Neural cell (in vitro differentiated cells): Measurements from ENCODE around the gene RASEF. TPM values are rescaled to one million over a fixed set of nuclear protein-coding genes. Genes with fewer than 3 reads are reported as not detected.

Experiments
- H2AFZ ChIP-seq: fragments of 200-600, 300-800 bp; sonication (generic), shearing (Covaris generic); 2 replicates; pipeline ENCODE4 v1.6.0; 2014; ENCODE audit warnings: low read depth, mild to moderate bottlenecking, antibody characterized with exemption, low read length, moderate library complexity
- H3F3A ChIP-seq: fragments of 200-600 bp; shearing (Covaris generic); 2 replicates; pipeline ENCODE4 v1.6.1; 2016; ENCODE audit warnings: mild to moderate bottlenecking, moderate library complexity, mixed read lengths, antibody characterized with exemption, low read length; ENCODE audit not compliant: insufficient read depth, poor library complexity, severe bottlenecking
- H3K27ac ChIP-seq: fragments of 200-600, 300-800 bp; sonication (generic), shearing (Covaris generic); 2 replicates; pipeline ENCODE4 v1.5.1; 2014; ENCODE audit warnings: mild to moderate bottlenecking, low read length, moderate library complexity
- H3K27me3 ChIP-seq: fragments of 300-800, 200-600 bp; sonication (generic), shearing (Covaris generic); 2 replicates; pipeline ENCODE4 v1.6.0; 2014; ENCODE audit warnings: mild to moderate bottlenecking, low read depth, low read length, moderate library complexity; ENCODE audit not compliant: insufficient read depth
- H3K36me3 ChIP-seq: fragments of 300-800, 200-600 bp; sonication (generic), shearing (Covaris generic); 2 replicates; pipeline ENCODE4 v1.5.1; 2014; ENCODE audit warnings: mild to moderate bottlenecking, antibody characterized with exemption, low read length, moderate library complexity; ENCODE audit not compliant: insufficient read depth
- H3K4me2 ChIP-seq: fragments of 300-800, 200-600 bp; sonication (generic), shearing (Covaris generic); 2 replicates; pipeline ENCODE4 v1.6.0; 2014; ENCODE audit warnings: mild to moderate bottlenecking, low read length
- H3K4me3 ChIP-seq: fragments of 300-800, 200-600 bp; sonication (generic), shearing (Covaris generic); 2 replicates; pipeline ENCODE4 v1.5.1; 2014; ENCODE audit warnings: mild to moderate bottlenecking, low read length, moderate library complexity
- H3K79me2 ChIP-seq: fragments of 200-600 bp; shearing (Covaris generic); replicated peaks from 2 replicates; pipeline ENCODE4 v1.6.0; 2014; ENCODE audit warnings: mild to moderate bottlenecking, low read length, moderate library complexity; ENCODE audit not compliant: insufficient read depth
- H3K9ac ChIP-seq: fragments of 300-800, 200-600 bp; sonication (generic), shearing (Covaris generic); 2 replicates; pipeline ENCODE4 v1.6.1; 2016; ENCODE audit warnings: mild to moderate bottlenecking, low read length, mixed read lengths
- H3K9me2 ChIP-seq: fragments of 200-600 bp; shearing (Covaris generic); 2 replicates; pipeline ENCODE4 v1.6.1; 2016; ENCODE audit warnings: mild to moderate bottlenecking, low read length, mixed read lengths; ENCODE audit not compliant: insufficient read depth
- H3K9me3 ChIP-seq: fragments of 200-600, 300-800 bp; sonication (generic), shearing (Covaris generic); 2 replicates; pipeline ENCODE4 v1.6.1; 2016; ENCODE audit warnings: mild to moderate bottlenecking, mixed run types, low read length, moderate library complexity, mixed read lengths
- H4K20me1 ChIP-seq: fragments of 200-600 bp; shearing (Covaris generic); 2 replicates; pipeline ENCODE4 v1.6.1; 2016; ENCODE audit warnings: mild to moderate bottlenecking, mixed run types; ENCODE audit not compliant: insufficient read depth
- EP300 ChIP-seq: fragments of 450-650 bp; conservative IDR thresholded peaks from 2 replicates; pipeline ENCODE4 v1.6.1; 2014; ENCODE audit warnings: antibody characterized with exemption, mild to moderate bottlenecking, moderate library complexity; ENCODE audit not compliant: poor library complexity, severe bottlenecking
- EZH2 ChIP-seq: fragments of 200-600, 300-800 bp; shearing (Covaris generic), sonication (generic); IDR thresholded peaks from 2 replicates; pipeline ENCODE4 v1.6.1; 2014; ENCODE audit warnings: antibody characterized with exemption, low read length, borderline replicate concordance, mild to moderate bottlenecking; ENCODE audit not compliant: insufficient read depth, poor library complexity, severe bottlenecking
- MXI1 ChIP-seq: fragments of 450-650 bp; conservative IDR thresholded peaks from 2 replicates; pipeline ENCODE4 v1.6.1; 2014; ENCODE audit warnings: antibody characterized with exemption, mild to moderate bottlenecking; ENCODE audit not compliant: poor library complexity, severe bottlenecking
- POLR2AphosphoS5 ChIP-seq: IDR thresholded peaks from 2 replicates; pipeline ENCODE4 v1.6.1; 2012
- RAD21 ChIP-seq: fragments of 450-650 bp; conservative IDR thresholded peaks from 2 replicates; pipeline ENCODE4 v1.6.1; 2014; ENCODE audit warnings: antibody characterized with exemption, mild to moderate bottlenecking, moderate library complexity
- SMC3 ChIP-seq: fragments of 450-650 bp; conservative IDR thresholded peaks from 2 replicates; pipeline ENCODE4 v1.6.1; 2014; ENCODE audit warnings: antibody characterized with exemption, mild to moderate bottlenecking, moderate library complexity; ENCODE audit not compliant: poor library complexity
- TAF1 ChIP-seq: IDR thresholded peaks from 2 replicates; pipeline ENCODE4 v1.6.1; 2012; ENCODE audit warnings: low read depth
- polyA plus RNA-seq: library from polyadenylated mRNA; depleted of rRNA; stranded (reverse); fragments of >200 nt; gene quantifications from 2 replicates; pipeline ENCODE4 v1.2.3, GENCODE V29; 2014
- TF ChIP-seq, protein P1 (sequence below): IDR thresholded peaks from 2 replicates; pipeline ENCODE4 v1.6.1; 2012; ENCODE audit warnings: borderline replicate concordance
- TF ChIP-seq, protein P2 (sequence below): fragments of 450-650 bp; IDR thresholded peaks from 2 replicates; pipeline ENCODE4 v1.5.1; 2014; ENCODE audit warnings: antibody characterized with exemption, mild to moderate bottlenecking, moderate library complexity; ENCODE audit not compliant: poor library complexity, severe bottlenecking

The RASEF gene
- polyA plus RNA-seq, 1 donor from 2014 or later: 0.12 TPM

DNA sequence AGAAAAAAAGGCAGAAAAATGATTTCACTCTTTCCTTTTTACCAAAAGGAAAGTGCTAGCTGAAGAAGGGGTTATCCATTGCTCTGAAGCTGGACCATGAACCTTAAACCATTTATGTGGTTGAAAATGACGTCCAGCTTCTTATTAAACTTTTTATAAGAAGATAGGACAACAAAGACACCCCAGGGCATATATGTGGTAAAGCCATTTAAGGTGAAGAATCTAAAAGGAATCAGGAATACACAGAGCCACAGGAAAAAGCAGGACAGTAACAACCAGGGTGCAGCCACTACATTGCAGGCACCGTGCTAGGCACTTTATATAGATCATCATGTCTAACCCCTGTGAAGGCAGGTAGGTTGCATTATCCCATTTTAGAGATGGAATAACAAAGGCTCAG lies 42.1 kb downstream of the RASEF start:
- Histone ChIP-seq H3K9me3 (no peaks in the 10 kb centered on the region), H4K20me1 (no peaks in the 10 kb centered on the region), H2AFZ (no peak overlapping the region), H3K27me3 (no peaks in the 10 kb centered on the region), H3K27ac (no peak overlapping the region), H3K9me2 (no peaks in the 10 kb centered on the region), H3K36me3 (no peaks in the 10 kb centered on the region), H3K9ac (no peak overlapping the region), H3K79me2 (no peaks in the 10 kb centered on the region), H3K4me2 (no peak overlapping the region), H3K4me3 (no peak overlapping the region), H3F3A (no peaks in the 10 kb centered on the region)
- TF ChIP-seq EP300 (no peak), MXI1 (no peak), POLR2AphosphoS5 (no peak), EZH2 (no peak)

DNA sequence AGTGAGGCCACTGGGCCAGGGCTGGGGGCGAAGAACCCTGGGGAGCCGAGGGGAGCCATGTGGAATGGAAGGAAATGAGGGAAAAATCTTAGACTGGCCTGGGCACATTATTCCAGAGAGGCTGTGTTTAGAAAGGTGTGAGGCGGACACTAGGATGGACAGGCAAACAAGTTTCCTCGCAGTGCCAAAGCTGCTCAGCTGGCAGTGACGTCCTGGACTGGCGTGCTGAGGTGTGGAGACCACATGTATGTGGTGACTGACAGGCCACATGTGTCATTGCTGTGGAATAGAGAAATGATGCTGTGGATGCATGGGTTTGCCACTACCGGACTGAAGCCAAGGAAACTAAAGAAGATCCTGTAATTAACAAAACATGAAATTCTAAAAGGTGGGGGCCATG lies 42.6 kb downstream of the RASEF start:
- H3K36me3 ChIP-seq: no peaks in the 10 kb centered on the region
- no peaks in the 10 kb centered on the region for H4K20me1 ChIP-seq
- H3K79me2 ChIP-seq: no peaks in the 10 kb centered on the region
- no peaks in the 10 kb centered on the region for H3K27me3 ChIP-seq
- no peak overlapping the region for H3K4me2 ChIP-seq
- no peak overlapping the region for H3K4me3 ChIP-seq
- H2AFZ ChIP-seq: no peak overlapping the region
- TF ChIP-seq, protein P1, sequence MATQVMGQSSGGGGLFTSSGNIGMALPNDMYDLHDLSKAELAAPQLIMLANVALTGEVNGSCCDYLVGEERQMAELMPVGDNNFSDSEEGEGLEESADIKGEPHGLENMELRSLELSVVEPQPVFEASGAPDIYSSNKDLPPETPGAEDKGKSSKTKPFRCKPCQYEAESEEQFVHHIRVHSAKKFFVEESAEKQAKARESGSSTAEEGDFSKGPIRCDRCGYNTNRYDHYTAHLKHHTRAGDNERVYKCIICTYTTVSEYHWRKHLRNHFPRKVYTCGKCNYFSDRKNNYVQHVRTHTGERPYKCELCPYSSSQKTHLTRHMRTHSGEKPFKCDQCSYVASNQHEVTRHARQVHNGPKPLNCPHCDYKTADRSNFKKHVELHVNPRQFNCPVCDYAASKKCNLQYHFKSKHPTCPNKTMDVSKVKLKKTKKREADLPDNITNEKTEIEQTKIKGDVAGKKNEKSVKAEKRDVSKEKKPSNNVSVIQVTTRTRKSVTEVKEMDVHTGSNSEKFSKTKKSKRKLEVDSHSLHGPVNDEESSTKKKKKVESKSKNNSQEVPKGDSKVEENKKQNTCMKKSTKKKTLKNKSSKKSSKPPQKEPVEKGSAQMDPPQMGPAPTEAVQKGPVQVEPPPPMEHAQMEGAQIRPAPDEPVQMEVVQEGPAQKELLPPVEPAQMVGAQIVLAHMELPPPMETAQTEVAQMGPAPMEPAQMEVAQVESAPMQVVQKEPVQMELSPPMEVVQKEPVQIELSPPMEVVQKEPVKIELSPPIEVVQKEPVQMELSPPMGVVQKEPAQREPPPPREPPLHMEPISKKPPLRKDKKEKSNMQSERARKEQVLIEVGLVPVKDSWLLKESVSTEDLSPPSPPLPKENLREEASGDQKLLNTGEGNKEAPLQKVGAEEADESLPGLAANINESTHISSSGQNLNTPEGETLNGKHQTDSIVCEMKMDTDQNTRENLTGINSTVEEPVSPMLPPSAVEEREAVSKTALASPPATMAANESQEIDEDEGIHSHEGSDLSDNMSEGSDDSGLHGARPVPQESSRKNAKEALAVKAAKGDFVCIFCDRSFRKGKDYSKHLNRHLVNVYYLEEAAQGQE: no peak
- no peak for TF ChIP-seq EP300
- no peak for TF ChIP-seq EZH2
- no peak for TF ChIP-seq SMC3
- TF ChIP-seq, protein P2, sequence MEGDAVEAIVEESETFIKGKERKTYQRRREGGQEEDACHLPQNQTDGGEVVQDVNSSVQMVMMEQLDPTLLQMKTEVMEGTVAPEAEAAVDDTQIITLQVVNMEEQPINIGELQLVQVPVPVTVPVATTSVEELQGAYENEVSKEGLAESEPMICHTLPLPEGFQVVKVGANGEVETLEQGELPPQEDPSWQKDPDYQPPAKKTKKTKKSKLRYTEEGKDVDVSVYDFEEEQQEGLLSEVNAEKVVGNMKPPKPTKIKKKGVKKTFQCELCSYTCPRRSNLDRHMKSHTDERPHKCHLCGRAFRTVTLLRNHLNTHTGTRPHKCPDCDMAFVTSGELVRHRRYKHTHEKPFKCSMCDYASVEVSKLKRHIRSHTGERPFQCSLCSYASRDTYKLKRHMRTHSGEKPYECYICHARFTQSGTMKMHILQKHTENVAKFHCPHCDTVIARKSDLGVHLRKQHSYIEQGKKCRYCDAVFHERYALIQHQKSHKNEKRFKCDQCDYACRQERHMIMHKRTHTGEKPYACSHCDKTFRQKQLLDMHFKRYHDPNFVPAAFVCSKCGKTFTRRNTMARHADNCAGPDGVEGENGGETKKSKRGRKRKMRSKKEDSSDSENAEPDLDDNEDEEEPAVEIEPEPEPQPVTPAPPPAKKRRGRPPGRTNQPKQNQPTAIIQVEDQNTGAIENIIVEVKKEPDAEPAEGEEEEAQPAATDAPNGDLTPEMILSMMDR: no peak
- no peak for TF ChIP-seq TAF1
- no peak for TF ChIP-seq POLR2AphosphoS5
- no peak for TF ChIP-seq RAD21
- TF ChIP-seq MXI1: no peak
- H3K9me2 ChIP-seq: no peaks in the 10 kb centered on the region
- no peak overlapping the region for H3K9ac ChIP-seq
- H3K9me3 ChIP-seq: no peaks in the 10 kb centered on the region
- no peak overlapping the region for H3K27ac ChIP-seq
- H3F3A ChIP-seq: no peaks in the 10 kb centered on the region

DNA sequence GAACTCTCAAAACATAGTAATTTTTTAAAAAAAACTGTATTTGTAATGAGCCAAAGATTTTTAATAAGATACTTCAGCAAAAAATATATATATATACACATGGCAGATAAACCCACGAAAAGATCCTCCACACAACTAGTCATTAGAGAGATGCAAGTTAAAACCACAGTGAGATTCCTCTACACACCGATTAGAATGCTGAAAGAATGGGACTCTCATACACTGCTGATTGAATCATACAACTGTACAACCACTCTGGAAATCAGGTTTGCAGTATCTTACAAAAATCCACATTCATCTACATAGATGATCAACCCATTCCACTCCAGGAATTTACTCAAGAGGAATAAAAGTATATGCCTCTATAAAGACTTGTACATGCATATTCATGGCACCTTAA lies 43.7 kb downstream of the RASEF start:
- Histone ChIP-seq H3K36me3 (no peaks in the 10 kb centered on the region), H2AFZ (no peak overlapping the region), H3K4me3 (no peak overlapping the region), H3K9me2 (no peaks in the 10 kb centered on the region), H3K9ac (no peak overlapping the region), H3K27ac (no peak overlapping the region), H3K4me2 (no peak overlapping the region), H3F3A (no peaks in the 10 kb centered on the region), H3K27me3 (no peaks in the 10 kb centered on the region), H3K79me2 (no peaks in the 10 kb centered on the region), H4K20me1 (no peaks in the 10 kb centered on the region), H3K9me3 (no peaks in the 10 kb centered on the region)
- TF ChIP-seq POLR2AphosphoS5: no peak
- TF ChIP-seq, protein P2: no peak
- no peak for TF ChIP-seq SMC3
- no peak for TF ChIP-seq MXI1
- TF ChIP-seq, protein P1: no peak
- no peak for TF ChIP-seq EZH2
- TF ChIP-seq EP300: no peak
- no peak for TF ChIP-seq TAF1
- no peak for TF ChIP-seq RAD21
